ENCODE measurements around the gene NUBPL.

DNA sequence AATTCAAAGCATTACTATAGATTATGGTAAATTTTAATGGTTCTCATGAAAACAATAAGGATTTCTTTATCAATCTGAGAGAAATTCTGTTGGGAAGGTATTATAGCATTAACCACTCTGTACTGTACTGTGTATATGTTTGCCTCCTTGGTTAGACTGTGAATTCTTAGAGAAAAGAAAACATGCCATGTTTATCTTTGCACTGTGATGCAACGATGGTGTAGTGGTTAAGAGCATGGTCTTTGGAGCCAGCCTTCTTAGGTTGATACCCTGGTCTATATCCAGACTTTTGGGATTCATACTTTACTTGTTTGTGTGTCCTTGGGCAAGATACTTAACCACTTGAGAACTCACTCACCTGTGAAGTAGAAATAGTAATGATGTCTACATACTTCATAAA, 32.2 kb upstream of the NUBPL start:
- TF ChIP-seq POLR2A (IDR thresholded peaks at IDR 0.05): no peak
- TF ChIP-seq, protein P1, sequence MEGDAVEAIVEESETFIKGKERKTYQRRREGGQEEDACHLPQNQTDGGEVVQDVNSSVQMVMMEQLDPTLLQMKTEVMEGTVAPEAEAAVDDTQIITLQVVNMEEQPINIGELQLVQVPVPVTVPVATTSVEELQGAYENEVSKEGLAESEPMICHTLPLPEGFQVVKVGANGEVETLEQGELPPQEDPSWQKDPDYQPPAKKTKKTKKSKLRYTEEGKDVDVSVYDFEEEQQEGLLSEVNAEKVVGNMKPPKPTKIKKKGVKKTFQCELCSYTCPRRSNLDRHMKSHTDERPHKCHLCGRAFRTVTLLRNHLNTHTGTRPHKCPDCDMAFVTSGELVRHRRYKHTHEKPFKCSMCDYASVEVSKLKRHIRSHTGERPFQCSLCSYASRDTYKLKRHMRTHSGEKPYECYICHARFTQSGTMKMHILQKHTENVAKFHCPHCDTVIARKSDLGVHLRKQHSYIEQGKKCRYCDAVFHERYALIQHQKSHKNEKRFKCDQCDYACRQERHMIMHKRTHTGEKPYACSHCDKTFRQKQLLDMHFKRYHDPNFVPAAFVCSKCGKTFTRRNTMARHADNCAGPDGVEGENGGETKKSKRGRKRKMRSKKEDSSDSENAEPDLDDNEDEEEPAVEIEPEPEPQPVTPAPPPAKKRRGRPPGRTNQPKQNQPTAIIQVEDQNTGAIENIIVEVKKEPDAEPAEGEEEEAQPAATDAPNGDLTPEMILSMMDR (IDR thresholded peaks at IDR 0.05): no peak
